ENCODE measurements around the gene MDP1.

MDP1 gene

GRCh38 chr14:24198814-24199524 lies 16.9 kb downstream of the MDP1 start:
- TF ChIP-seq CTCF (conservative IDR thresholded peaks at IDR 0.05), result no peak
- no peak overlapping the region for H3K27ac ChIP-seq

GRCh38 chr14:24197056-24197450 lies 18.8 kb downstream of the MDP1 start:
- no peak for TF ChIP-seq CTCF (conservative IDR thresholded peaks at IDR 0.05)
- H3K27ac ChIP-seq, result peak overlapping the region; percentile 96; the same call in 1 of the 2 replicates

- no peak for TF ChIP-seq CTCF (conservative IDR thresholded peaks at IDR 0.05)
- peak overlapping the region; percentile 96 for H3K27ac ChIP-seq
Measured at GRCh38 chr14:24196071-24197055, 19.5 kb downstream of the MDP1 start.

- no peak for TF ChIP-seq CTCF (conservative IDR thresholded peaks at IDR 0.05)
- H3K27ac ChIP-seq, result peak within 1 kb of the TSS; percentile 96
Measured at GRCh38 chr14:24195186-24196070, 20.4 kb downstream of the MDP1 start, which contains the start of gene TM9SF1. TM9SF1 (minus strand) TSS chr14:24195441; CDS start chr14:24195019, 422 bp downstream.

- H3K27ac ChIP-seq, result peak overlapping the region; percentile 96
Measured at GRCh38 chr14:24194873-24195185, 21.0 kb downstream of the MDP1 start.

GRCh38 chr14:24194186-24194872 lies 21.5 kb downstream of the MDP1 start:
- H3K27ac ChIP-seq, result peak overlapping the region; percentile 96
- TF ChIP-seq CTCF (conservative IDR thresholded peaks at IDR 0.05), result no peak

More at GRCh38 chr14:24194873-24195185, 21.0 kb downstream of the MDP1 start:
- TF ChIP-seq CTCF (conservative IDR thresholded peaks at IDR 0.05), result no peak
